Stimulated activated naive CD8-positive, alpha-beta T cell treated with anti-CD3 and anti-CD28 coated beads, Interleukin-15, amount 100 ng/mL, for 72 hours (primary cell): ENCODE measurements around the gene PTPRG.

Source experiments
- ATAC-seq: fragments of 150-1000 bp; cut with Tn5 transposase; 2 replicates; pipeline ENCODE4 v1.10.0; 2021; ENCODE audit warnings: mild to moderate bottlenecking, moderate library complexity
- DNase-seq, 2 donors: peaks; one replicate each; pipeline ENCODE4 v3.0.0; 2021 to 2022
- H3K27ac Mint-ChIP-seq, 2 donors: one replicate each; pipeline ENCODE4 v1.8.0; 2022; ENCODE audit warnings: mild to moderate bottlenecking in 2 of 2, mixed read lengths in 2 of 2, moderate library complexity in 2 of 2
- H3K27me3 Mint-ChIP-seq: one replicate; pipeline ENCODE4 v1.8.0; 2022; ENCODE audit warnings: mixed read lengths
- H3K4me1 Mint-ChIP-seq: one replicate; pipeline ENCODE4 v1.8.0; 2022; ENCODE audit warnings: mild to moderate bottlenecking, mixed read lengths
- H3K4me3 Mint-ChIP-seq, 2 donors: one replicate each; pipeline ENCODE4 v1.8.0; 2022; ENCODE audit warnings: mild to moderate bottlenecking in 2 of 2, mixed read lengths in 2 of 2, moderate library complexity in 1 of 2
- H3K9me3 Mint-ChIP-seq, 2 donors: one replicate each; pipeline ENCODE4 v1.8.0; 2022; ENCODE audit warnings: mixed read lengths in 2 of 2

Gene PTPRG

GRCh38 chr3:62332835-62333244 lies 771.5 kb downstream of the PTPRG start:
- no peak overlapping the region for H3K27ac Mint-ChIP-seq
- H3K27me3 Mint-ChIP-seq: peaks cover 13% of the 10 kb centered on the region
- no peaks in the 10 kb centered on the region for H3K4me1 Mint-ChIP-seq
- H3K9me3 Mint-ChIP-seq: no peaks in the 10 kb centered on the region
- DNase-seq (no peak), ATAC-seq (no peak)
- no peak overlapping the region for H3K4me3 Mint-ChIP-seq

- DNase-seq (no peak), ATAC-seq (no peak)
- peaks cover 11% of the 10 kb centered on the region for H3K27me3 Mint-ChIP-seq
- H3K9me3 Mint-ChIP-seq: no peaks in the 10 kb centered on the region
- H3K4me3 Mint-ChIP-seq: no peak overlapping the region
- no peaks in the 10 kb centered on the region for H3K4me1 Mint-ChIP-seq
- H3K27ac Mint-ChIP-seq: no peak overlapping the region
These were observed 773.8 kb downstream of the PTPRG start for GRCh38 chr3:62335196-62335595.

- H3K27me3 Mint-ChIP-seq: peaks cover 9% of the 10 kb centered on the region
- ATAC-seq (no peak), DNase-seq (no peak)
- H3K9me3 Mint-ChIP-seq: peaks cover 0 to 15% of the 10 kb centered on the region in 2 donors
- no peak overlapping the region for H3K27ac Mint-ChIP-seq
- no peaks in the 10 kb centered on the region for H3K4me1 Mint-ChIP-seq
- H3K4me3 Mint-ChIP-seq: no peak overlapping the region
These were observed 782.4 kb downstream of the PTPRG start for GRCh38 chr3:62343755-62344154.
